HK-2 (cell line): ENCODE measurements around the gene GNB1.
A peak's percentile ranks its signal among the peaks of the same experiment; 100 is the strongest.
"Not testable (repeated sequence)": the region's sequence is repeated elsewhere in the genome, so short reads cannot be mapped to it uniquely, and the experiment has no call there.

Experiments used
- DNase-seq: peaks from one replicate; pipeline ENCODE4 v3.0.0-alpha.2; 2018; ENCODE audit not compliant: unreplicated experiment

GNB1 gene

DNA sequence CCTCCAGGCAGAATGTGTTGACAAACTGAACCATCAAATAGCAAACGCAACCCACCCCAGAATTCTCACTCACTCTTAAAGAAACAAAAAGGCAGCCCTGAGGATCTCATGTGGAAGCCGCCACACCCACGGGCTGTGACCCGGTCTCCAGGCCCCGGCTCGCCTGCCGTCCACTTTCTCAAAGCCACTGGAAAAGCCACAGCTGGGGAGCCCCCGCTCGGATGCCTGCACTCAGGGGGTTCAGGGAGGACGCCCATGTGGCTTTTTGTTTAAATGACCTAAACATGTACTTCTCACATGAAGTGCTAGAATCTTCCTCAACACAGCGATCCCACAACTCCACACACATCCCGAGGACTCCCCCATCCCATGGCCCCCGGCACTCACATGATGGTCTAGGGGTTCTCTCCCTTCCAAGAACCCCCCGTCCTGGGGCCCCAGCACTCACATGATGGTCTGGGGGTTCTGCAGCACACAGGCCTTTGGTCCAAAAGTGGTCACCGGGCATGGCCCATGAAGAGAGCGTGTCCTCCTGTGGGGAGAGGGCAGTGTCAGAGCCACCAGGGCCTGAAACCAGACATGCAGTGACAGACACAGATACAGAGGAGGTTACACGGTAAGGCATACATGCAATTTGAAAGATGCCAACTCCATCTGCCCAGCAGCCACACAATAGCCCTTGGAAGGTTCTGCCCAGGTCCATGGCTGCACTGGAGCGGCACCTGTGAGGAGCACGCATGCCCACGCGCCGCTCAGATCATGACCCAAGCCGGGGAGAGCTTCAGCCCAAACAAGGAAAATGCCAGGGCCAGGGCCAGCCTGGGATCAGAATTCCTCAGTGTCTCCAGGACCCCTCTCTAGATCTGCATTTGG lies 129.1 kb downstream of the GNB1 start:
- DNase-seq: no peak

DNA sequence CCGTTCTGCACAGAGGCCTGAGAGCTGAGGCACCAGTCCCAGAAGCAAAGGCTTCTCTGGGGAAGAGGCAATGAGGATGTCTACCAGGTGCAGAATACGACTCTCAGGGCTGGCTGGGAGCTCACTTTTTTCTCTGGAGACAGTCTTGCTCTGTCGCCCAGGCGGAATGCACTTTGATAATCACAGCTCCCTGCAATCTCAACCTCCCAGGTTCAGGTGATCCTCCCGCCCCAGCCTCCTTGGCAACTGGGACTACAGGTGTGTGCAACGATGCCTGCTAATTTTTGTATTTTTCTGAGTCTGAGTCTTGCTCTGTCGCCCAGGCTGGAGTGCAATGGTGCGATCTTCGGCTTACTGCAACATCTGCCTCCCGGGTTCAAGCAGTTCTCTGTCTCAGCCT lies 130.2 kb downstream of the GNB1 start:
- peak; percentile 32 for DNase-seq

DNA sequence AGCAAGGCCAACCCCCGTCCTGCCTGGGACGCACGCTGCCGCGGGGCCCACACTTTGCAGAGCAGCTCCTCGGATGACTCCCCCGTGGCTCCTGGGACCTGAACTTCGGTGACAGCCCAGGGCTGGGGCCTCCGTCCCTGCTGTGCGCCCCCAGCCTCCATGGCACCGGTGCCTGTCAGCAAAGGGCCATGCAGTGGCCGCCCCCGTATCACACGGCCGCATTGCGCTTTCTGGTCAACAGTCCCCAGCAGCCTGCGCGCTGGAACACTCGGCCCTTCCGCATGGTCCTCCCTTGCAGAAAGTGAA lies 130.6 kb downstream of the GNB1 start:
- DNase-seq: no peak

DNA sequence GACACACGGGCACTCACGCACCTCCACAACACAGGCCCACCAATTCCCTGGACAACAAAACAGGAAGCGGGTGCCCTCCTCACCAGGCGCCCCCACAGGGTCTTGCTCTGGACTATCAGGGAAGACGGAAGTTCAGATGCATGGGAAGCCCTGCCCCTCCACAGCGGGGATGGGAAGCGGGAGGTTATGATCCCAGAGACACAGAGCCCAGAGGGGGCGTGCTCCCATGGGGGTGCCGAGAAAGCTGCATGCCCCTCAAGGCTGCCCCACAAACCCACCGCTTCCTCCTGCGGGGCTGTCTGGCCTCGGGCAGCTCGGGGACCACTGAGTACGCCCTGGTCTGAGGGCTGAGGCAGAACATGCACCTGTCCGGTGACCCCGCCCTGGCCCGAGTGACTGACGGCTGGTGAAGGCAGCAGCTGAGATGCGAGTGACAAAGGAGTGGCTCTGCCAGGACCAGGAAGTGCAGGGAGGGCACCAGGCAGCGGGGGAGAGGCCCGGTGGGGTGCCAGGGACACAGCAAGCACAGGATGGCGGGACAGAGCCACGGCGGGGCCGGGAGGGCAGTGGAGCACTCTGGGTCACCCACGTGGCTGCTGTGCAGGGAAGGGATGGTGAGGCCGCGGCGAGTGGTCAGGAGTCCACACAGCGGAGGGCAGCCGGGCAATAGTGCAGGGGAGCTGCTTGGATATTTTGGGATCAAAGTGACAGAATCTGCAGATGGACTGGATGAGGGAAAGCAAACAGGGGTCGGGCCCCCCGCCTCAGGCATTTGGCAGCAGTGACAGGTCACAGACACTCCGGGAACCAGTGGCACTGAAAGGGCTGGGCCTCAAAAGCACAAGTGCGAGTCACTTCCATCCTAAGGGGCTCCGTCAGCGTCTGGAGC lies 131.2 kb downstream of the GNB1 start:
- DNase-seq: no peak

GRCh38 chr1:1758692-1759455 lies 132.0 kb downstream of the GNB1 start:
- DNase-seq: peak; percentile 88

- no peak for DNase-seq
Observed at GRCh38 chr1:1758059-1758621, 132.7 kb downstream of the GNB1 start.

DNA sequence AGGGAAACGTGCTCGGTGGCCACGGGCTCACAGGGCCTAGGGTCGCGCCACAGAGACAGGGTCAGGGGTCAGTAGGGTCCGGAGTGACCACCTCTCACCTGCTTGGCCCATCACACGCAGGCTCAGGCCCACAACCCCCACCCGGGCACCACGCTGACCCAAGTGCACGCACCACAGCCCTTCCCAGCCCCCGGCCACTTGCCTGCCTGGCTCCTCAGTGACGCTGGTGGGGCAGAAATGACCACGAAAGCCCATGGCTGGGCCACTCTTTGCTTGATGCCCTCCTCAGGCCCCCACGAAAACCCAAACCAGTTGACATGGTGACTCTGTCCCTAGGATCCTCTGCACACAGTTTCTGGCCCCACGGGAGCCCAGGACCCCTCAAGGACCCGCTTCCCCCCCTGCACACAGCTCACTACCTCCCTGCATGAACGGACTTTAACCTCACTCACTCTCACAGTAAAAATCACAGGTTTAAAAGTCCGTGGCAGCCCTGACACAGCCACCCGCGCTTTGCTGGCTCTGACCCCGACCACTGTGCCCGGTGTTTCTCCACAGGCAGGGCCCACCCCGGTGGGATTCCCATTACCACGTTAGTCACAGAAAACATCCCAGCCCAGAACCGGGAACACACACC lies 133.3 kb downstream of the GNB1 start:
- no peak for DNase-seq

DNA sequence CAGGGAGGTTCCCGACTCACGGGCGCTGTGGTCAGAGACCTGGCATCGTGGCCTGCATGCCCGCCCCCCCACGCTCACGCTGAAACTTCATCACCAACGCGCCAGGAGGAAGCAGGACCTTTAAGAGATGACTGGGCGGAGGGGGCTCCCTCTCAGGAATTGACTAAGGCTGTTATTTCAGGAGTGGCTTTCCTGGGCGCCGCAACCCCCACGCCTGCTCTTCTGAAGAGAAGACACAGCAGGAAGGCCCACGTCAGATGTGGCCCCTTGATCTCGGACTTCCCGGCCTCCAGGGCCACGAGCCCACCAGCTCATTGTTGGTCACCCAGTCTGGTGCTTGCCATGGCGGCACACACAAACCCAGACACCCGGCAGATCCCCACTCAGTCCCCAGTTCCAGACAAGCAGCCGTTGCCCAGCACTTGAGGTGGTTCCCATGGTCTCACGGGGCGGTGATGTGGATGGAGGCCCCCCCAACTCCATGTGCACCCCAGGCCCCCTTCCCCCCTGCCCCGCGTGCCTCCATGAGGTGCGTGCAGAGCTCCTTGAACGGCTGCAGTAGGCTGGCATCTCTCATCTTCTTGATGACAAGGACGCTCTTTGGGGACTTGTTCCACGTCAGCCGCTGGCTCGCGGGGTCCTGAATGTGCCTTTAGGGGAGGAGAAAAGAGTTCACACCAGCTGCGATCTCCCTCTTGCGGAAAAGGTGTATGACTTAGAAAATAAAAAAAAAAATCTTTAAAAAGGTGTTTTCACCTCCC lies 134.0 kb downstream of the GNB1 start:
- no peak for DNase-seq

GRCh38 chr1:1755852-1756251 lies 135.0 kb downstream of the GNB1 start:
- no peak for DNase-seq

GRCh38 chr1:1755426-1755825 lies 135.5 kb downstream of the GNB1 start:
- DNase-seq: no peak

- no peak for DNase-seq
Observed at GRCh38 chr1:1754051-1754815, 136.7 kb downstream of the GNB1 start.

GRCh38 chr1:1753607-1754005 lies 137.3 kb downstream of the GNB1 start:
- no peak for DNase-seq

DNA sequence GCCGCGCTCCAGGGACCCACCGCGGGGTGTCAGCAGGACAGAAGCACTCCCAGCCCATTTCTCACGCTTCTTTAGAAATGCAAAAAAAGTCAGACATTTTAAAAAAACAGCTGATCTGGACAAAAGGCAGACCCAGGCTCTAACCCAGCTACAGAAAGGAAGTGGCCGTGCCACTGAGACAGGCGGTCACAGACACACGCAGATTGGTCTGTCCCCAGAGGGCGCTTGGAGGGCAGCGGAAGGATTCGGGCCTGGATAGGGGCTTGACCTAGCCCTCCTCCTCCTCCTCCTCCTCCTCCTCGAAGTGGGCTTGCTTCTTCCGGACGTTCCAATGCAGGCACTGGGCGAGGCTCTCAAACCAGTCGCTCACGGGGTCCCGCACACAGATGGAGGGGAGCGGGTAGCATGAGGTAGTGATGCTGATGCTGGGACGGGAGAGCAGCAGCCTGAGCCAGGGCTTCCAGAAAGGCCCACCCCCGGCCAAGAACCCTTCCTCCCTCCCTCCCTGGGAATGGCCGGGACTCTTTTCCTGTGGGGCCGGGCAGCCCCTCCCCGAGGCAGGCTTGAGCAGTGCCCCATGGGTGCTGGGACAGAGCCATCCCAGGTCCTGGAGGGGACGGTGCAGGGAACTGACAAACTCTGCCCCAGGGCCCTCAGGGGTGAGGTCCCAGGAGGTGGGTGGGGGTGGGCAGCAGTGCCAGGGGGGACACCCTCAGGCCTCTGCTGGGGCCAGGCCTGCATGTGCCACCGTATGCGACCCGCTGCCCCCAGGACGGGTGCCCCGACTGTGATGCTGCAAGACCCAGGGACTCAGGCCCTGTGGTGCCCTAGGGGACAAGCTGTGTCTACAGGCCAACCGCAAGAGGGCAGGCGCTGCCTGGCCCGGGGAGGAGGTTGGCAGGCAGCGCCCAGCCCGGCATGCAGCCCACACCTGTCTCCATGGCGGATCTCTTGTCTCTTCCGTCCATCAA lies 138.0 kb downstream of the GNB1 start:
- DNase-seq: no peak

DNA sequence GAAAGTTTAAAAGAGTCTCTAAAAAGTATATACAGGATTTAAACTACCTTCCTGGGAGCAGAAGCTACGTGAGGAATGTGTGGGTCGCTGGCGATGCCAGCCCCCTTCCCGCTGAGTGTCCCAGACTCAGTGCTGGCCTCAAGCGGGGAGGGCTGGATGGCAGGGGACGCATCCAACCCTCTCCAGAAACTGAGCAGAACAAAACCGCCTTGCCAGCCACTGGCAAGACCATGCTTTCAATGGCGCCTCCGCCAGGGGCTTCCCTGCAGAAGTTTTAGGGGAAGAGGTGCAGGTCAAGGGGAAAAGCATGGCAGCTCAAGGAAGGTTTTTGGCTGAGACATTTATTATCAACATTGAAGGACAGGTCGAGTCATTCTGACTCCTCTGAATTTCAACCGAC lies 138.7 kb downstream of the GNB1 start:
- no peak for DNase-seq

- not testable (repeated sequence) for DNase-seq
Observed at GRCh38 chr1:1749941-1750340, 140.9 kb downstream of the GNB1 start.

DNA sequence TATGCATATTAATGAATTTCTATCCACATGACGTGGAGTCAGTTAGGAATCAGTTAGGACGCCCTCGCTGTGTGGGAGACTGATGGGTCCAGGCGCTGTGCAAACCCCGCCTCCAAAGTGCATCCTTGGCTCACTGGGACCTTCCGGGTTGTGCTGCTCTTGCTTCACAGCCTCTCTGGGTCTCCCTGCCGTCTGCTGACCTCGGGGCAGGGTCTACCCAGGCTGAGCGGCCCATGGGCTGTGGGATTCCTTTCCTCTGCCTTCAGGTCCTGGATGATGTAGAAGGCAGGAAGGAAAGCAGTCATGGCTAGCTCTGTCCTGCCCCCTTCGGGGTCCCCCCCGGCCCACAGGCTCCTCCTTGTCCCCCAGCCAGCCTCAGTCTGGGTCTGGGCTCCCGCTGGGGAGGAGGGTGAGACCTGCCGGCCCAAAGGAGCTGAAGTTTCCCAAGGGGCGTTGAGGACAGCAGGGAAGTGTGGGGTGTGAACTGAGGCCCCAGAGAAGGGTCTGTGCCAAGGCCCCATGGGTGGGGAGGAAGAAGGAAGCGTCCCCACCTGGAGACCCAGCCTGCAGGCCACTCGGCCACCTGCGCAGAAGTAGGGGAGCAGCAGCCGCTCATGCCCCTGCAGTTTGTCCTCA lies 142.1 kb downstream of the GNB1 start:
- no peak for DNase-seq

- DNase-seq: not testable (repeated sequence)
Observed at GRCh38 chr1:1746566-1746909, 144.3 kb downstream of the GNB1 start.
